ENCODE results near the gene CSKMT.
"Not testable (repeated sequence)": the region's sequence is repeated elsewhere in the genome, so short reads cannot be mapped to it uniquely, and the experiment has no call there.

The CSKMT gene

DNA sequence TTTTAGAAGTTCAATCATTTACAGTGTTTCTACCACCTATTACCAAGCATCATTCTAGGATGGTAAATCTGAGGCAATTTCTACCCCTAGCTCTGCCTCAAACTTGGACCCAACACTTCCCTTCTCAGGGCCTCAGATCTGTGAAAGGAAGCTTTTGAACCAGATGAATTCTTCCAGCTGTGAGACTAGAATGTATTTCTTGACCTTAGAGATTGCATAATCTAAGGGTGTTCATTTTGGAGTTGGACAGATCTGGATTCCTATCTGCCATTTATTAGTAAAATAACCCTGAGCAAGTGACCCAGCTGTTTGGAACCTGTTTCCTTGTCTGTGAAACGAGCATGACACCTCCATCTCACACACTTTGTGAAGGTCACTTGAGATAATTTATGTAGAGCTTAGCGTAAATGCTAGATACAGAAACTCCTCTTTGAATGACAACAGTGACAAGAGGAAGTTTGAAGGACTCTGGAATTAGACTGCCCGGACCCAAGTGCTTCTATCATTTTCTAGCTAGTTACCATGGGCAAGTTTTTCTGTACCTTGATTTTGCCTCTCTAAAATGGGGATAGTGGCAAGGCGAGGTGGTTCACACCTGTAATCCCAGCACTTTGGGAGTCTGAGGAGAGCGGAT lies 8.2 kb upstream of the CSKMT start:
- DNase-seq (ENCODE audit: low read depth in 2 of 2): no peak

DNA sequence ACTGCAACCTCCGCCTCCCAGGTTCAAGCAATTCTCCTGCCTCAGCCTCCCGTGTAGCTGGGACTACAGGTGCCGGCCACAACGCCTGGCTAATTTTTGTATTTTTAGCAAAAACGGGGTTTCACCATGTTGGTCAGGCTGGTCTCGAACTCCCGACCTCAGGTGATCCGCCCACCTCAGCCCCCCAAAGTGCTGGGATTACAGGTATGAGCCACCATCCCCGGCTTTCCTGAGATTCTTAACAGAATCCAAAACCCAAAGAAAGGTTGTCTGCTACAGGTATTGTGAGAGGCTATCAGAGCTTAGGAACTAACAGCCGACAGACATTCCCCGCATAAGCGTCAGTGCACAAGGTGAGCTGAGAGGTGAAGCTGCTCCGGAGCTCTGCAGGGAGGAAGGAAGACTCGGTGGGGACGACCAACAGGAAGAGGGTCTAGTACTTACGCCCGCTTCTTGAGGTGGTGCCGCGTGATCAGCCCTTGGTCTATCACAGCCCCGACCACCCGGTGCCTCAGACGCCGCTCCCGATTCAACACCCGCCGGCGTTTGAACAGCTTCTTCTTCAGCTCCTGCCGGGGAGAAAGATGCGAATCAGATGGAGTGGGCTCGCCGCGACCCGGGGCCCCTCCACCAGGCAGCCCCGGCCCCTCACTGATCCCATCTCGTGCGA lies 572 bp upstream of the CSKMT start:
- peak; percentile 28 to 38 for DNase-seq (ENCODE audit: low read depth in 2 of 2)

DNA sequence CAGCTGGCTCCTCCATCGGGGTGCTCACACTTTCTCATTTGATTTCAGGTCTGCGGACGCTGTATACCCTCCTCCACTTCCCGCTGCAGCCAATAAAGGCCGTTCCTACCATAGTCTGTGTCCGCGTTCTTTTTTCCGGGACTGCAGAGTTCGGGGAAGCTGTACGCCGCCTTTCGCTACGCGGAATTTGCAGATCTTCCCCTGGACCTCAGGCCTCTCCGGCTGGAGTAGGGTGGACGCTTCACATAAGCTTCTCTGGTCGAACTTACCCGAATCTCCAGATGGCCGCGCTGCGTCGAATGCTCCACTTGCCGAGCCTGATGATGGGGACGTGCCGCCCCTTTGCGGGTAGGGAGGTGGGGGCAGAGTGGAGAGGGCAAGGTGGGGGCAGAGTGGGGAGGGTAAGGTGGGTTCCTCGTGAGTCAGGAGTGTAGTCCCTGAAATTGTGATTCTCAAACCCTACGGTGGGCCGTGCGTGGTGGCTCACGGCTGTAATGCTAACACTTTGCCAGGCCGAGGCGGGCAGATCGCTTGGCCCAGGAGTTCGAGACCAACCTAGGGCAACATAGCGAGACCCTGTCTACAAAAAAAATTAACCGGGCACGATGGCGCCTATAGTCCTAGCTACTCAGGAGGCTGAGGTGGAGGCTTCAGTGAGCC lies 617 bp downstream of the CSKMT start:
- peak; percentile 27 to 44 for DNase-seq (ENCODE audit: low read depth in 2 of 2)

DNA sequence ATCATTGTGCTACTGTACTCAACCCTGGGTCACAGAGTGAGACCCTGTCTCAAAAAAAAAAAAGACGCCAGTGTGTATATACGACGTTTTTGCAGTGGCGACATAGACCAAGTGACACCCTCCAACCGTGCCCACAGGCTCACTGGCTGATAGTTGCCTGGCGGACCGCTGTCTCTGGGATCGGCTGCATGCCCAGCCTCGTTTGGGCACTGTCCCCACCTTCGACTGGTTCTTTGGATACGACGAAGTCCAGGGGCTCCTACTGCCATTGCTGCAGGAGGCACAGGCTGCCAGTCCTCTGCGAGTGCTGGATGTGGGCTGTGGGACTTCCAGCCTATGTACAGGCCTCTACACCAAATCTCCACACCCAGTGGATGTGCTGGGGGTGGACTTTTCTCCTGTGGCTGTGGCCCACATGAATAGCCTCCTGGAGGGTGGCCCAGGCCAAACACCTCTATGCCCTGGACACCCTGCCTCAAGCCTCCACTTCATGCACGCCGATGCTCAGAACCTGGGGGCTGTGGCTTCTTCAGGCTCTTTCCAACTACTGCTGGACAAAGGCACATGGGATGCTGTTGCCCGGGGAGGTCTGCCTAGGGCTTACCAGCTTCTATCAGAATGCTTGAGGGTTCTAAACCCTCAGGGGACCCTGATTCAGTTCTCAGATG lies 1.3 kb downstream of the CSKMT start:
- no peak for DNase-seq (ENCODE audit: low read depth in 2 of 2)

DNA sequence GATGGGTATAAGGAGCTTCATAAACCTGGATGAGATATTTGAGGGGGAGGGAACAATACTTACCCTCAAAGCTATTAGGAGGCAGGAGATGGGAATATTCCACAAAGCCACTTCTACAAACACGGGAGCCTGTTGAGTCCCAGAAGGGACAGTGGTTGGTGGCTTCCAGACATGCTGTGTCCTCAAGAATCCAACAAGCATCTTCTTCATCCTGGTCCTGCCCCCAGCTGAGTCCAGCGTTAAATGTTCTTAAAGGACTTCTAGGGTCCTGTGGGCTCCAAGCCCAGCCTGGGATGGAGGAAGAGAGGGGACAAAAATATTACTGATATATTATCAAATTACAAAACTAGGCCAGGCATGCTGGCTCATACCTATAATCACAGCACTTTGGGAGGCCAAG lies 2.3 kb downstream of the CSKMT start:
- DNase-seq (ENCODE audit: low read depth in 2 of 2): no peak

DNA sequence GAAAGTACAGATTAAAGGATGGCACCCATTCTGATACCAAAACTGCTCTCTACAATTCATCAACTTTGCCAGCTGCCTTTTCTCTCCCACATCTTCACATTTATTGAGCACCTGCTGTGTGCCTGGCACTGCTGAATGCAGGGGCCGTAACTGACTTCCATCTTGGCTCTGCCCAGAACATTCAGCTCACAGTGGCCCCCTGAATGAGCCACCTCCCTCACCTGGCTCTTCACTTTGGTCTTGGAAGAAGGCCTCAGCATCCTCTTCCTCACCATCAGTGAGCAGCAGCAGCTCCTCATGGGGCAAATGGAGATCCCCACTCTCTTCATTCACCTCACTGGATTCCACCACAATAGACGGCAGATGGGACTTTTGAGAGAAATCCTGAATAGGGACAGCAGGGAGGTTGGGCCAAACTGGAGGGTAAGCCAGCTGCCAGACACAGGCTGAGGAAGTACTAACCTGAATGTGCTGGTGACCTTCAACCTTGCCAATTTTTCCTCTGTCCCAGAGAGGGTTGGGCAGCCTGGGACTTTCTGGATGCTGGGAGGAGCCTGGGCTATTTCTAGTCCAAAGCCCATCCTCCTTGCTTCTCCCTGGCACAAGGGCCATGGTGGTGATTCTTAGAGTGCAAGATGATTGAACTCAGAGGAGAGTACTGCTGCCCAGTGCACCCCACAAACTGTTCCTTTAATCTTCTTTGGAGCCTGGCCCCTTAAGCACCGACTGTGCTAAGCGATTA lies 4.5 kb downstream of the CSKMT start:
- no peak for DNase-seq (ENCODE audit: low read depth in 2 of 2)

DNA sequence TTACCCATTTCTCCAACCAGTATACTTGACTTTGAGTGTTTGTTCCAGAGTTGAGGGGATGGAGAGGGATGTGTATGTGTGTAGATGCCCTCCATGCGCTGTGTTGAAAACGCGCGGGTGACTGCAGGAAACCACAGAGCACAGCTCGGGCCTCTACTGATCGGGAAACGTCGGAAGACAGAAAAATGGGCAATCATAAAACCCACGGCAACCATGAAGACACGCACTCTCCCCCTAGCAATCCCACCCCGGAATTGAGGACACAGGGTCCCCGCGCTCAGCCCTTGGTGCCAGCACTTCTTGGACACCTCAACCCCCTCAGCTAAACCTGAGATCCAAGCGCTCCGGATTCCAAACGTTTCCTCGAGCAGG lies 6.1 kb downstream of the CSKMT start:
- no peak for DNase-seq (ENCODE audit: low read depth in 2 of 2)

DNA sequence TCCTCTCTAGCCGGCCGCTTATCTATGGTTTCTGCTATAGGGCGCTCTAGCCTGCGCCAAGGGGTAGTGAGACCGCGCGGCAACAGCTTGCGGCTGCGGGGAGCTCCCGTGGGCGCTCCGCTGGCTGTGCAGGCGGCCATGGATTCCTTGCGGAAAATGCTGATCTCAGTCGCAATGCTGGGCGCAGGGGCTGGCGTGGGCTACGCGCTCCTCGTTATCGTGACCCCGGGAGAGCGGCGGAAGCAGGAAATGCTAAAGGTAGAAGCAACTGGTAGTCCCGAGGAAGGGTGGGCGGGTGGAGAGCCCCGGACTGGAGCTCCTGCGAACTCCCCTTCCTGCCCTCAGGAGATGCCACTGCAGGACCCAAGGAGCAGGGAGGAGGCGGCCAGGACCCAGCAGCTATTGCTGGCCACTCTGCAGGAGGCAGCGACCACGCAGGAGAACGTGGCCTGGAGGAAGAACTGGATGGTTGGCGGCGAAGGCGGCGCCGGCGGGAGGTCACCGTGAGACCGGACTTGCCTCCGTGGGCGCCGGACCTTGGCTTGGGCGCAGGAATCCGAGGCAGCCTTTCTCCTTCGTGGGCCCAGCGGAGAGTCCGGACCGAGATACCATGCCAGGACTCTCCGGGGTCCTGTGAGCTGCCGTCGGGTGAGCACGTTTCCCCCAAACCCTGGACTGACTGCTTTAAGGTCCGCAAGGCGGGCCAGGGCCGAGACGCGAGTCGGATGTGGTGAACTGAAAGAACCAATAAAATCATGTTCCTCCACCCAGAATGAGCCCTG lies 6.7 kb downstream of the CSKMT start, which contains the start of the genes LBHD1 and UQCC3:
LBHD1 (minus strand) TSS at position 660 of the 782 bp plus-strand sequence. CDS start 2,236 bp downstream, outside the sequence.
UQCC3 (plus strand) TSS at position 66 of the 782 bp plus-strand sequence; CDS start at position 139, 73 bp downstream.
- peak; percentile 60 to 70 for DNase-seq (ENCODE audit: low read depth in 2 of 2)

DNA sequence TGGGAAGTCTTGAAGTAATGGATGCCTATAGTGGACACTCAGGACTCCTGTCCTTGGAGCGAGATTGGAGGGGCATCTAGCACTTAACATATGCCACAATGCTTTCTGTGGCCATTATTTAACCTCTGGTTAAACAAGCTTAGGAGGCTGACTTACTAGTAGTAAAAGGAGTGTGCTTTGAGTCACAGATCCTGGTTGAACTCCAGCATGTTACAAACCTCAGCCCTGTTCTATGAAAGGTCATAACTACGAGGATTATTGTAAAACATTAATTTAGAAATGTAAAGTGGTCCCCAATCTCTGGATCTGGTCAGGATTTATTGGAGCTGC lies 8.0 kb downstream of the CSKMT start:
- DNase-seq (ENCODE audit: low read depth in 2 of 2): no peak

DNA sequence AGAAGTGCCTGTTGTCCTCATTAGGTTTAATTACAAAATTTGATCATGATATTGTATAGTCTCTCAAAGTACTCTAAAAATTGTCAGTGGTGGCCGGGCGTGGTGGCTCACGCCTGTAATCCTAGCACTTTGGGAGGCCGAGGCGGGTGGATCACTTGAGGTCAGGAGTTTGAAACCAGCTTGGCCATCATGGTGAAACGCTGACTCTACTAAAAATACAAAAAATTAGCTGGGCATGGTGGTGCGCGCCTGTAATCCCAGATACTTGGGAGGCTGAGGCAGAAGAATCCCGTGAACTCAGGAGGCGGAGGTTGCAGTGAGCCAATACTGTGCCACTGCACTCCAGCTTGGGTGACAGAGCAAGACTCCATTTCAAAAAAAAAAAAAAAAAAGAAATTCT lies 10.3 kb downstream of the CSKMT start:
- DNase-seq (ENCODE audit: low read depth in 2 of 2): not testable (repeated sequence)

DNA sequence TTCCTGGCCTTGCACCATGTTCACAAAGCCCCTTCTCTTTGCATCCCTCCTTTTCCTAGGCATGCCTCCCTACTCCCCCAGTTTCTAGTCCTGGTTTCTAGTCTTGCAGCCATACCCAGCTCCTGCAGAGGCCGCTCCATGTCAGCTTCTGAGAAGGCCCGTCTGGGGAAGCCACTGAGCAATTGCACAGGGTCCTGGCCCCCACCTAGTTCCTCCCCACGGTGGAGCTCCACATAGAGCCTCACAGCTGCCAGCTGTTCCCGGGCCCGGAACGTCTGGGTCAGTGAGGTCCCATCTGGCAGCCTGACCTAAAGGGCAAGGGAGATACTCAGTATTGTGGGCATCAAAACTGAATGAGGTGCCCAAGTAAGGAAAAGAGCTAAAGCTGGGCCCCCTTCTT lies 11.6 kb downstream of the CSKMT start:
- DNase-seq (ENCODE audit: low read depth in 2 of 2): no peak

DNA sequence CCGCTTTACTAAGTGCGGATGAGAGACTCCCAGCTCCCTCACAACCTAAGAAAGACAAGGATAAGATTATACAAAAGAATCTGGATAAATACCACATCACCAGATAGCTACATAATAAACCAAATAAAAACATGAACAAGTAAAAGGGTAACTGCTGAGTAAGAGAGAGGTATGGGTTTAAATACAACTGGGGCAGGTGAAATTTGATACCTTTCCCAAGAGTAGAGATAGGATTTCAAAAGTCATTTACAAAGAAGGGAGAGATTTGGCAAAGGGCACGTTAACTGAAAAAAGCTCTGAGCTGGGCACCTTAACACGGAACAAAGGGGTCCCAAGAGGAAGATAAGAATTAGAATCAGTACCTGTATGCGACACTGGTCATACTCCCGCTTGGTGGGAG lies 12.0 kb downstream of the CSKMT start:
- no peak for DNase-seq (ENCODE audit: low read depth in 2 of 2)

DNA sequence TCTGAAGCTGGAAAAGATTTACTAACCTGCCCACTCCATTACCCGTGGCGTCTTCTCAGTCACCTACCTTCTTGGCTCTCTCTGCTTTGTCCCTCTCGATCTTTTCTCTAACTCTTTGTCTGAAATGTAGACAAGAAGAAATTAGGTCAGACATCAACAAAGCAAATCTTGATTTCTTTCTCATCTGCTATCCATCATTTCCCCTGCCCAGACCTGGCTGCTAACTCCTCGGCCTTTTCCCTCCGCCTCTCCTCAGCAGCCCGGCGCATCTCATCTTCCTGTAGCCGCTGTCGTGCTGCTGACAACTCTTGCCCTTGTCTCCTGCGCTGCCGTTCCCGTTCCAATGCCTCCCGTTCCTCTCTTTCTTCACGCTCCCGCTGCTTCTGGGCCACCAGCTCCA lies 12.6 kb downstream of the CSKMT start:
- no peak for DNase-seq (ENCODE audit: low read depth in 2 of 2)

DNA sequence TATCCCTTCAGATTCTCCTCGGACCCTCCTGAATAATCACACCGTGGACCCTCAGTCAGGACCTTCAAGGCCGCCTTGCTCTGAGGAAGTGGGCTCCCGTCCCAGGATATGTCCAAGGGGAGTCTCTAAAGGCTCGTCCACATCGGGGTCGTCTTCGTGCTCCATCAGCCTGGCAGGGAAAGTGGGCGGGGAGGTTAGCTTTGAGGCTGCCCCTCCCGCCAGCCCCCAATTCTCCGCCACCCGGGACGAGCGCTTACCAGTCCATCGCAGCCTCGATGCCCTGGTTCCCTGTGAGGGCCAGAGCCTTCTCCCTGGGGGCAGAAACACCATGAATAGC lies 13.3 kb downstream of the CSKMT start:
- no peak for DNase-seq (ENCODE audit: low read depth in 2 of 2)

DNA sequence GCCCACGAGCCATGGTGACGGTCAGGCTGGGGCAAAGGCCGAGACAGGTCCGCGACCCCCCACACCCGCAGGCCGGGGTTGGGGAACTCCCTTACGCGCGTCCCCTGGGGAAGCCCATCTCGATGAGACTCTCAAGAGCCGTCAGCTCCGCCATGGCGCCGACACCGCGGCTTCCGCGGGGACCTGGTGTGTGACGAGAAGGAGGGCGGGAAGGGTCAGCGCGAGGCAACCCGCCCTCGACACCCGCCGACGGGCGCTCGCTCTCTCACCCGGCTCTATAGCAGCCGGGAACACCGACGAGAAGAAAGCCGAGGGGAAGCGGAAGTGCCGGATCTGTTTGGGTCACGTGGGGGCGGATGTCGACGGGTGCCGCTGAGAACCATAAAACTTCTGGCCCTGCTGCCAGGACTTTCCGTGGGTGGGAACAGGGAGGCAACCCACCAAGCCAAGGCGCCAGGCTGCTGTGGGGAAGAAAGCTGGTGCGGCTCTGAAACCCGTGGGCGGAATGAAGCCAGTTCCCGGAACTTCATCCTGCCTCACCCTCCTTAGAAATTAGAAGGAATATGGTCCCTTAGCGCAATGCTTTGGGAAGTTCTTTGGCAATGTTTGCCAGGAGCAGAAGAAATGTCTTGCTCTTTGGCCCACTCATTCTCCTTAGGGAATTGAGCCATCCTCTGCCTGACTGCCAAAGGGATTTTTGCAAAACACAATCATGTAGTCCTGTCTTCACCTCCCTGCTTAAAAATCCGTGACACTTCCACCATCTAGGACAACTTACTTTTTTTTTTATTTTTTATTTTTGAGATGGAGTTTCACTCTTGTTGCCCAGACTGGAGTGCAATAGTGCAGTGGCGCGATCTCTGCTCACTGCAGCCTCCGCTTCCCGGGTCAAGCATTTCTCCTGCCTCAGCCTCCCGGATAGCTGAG lies 13.9 kb downstream of the CSKMT start, which contains the start of gene UBXN1:
UBXN1 (minus strand) TSS at position 304 of the 927 bp plus-strand sequence; CDS start at position 154, 150 bp downstream.
- peak; percentile 76 to 89 for DNase-seq (ENCODE audit: low read depth in 2 of 2)

DNA sequence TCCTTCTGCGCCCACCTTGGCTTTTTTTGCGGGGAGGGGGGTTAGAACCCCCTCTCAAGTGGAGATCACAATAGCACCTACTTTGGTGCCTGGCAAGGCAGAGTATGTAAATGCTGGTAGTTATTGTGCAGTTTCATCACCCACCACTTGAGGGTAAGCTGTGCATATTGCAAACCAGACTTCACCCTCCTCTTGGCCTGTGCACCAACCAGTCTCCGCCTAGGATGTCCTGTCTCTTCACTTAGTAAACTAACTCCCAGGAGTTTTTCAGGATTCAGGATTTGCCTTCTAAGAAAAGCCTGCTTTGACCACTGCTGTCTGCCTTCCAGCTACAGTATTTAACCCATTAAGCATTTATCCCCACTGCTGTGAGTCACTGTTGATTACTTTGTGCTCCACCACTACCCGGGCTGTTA lies 15.7 kb downstream of the CSKMT start:
- no peak for DNase-seq (ENCODE audit: low read depth in 2 of 2)

DNA sequence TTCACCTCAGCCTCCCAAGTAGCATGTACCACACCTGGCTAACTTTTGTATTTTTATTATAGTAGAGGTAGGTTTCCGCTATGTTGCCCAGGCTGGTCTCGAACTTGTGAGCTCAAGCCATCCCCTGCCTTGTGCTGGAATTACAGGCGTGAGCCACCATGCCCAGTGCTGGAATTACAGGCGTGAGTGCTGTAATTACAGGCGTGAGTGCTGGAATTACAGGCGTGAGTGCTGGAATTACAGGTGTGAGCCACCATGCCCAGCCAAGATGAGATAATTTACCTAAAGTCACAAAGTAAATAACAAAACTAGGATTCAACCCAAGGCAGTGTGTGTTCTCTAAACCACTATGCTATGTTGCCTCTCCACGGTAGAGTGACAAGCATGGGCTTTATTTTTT lies 17.4 kb downstream of the CSKMT start:
- DNase-seq (ENCODE audit: low read depth in 2 of 2): no peak

DNA sequence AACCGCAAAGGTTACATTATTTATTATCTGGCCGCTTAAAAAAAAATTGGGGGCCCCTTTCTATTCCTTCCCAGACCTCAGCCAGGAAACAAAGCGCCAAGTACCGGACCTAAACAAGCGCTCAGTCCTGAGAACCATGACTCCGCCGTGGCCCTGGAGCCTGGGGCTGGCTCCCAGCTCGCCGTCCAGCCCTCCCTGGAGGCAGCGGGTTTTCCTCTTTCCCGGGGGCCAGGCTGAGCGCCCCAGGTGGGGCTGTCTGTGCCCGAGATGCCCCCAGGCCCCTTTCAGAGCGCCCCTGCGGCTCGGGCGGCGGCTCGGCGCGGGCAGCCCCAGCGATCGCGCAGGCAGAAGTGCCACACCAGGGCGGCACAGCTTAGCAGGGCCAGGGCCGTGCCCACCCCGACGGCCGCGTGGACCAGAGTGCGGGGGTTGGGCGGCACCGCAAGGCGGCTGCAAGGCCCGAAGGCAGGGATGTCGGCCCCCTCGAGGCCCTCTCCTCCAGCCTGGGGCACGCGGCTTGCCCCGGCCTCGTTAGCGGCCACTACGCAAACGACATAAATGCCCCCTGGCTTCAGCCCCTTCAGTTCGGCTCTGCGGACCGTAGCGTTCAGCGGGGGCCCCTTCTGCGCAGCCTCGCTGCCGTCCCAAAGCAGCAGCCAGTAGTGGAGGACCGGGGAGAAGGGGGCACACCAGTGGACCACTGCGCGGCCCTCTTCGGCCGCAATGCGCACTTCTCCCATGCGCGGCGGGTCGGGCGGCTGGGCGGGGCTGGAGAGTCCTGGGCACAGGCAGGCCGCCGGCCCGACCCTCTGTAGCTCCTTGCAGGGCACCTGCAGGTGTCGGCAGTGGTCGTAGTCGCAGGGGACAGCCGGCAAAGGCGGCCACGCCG lies 22.6 kb downstream of the CSKMT start:
- DNase-seq (ENCODE audit: low read depth in 2 of 2): no peak

DNA sequence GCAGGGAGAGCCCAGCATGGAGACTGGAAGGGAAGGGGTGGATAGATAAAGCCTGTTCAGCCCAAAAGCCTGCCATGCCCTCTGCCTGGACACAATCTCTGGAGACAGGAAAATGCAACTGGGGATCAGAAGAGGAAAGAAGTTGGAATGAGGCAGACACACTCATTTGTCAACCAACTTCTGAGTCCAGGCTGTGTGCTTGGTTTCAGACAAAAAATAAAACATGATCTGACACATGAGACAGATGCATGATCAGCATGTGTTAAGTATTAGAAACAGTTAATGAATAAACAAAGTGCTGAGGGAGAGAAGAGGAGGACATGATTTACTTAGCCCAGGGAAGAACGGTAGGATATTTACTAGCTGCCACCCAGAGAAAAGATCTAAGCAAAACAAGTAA lies 23.4 kb downstream of the CSKMT start:
- no peak for DNase-seq (ENCODE audit: low read depth in 2 of 2)

All from stimulated activated CD4-positive, alpha-beta T cell treated with anti-CD3 and anti-CD28 coated beads, Interleukin-4, amount 100 ng/mL, for 48 hours (primary cell).